Raji (cell line): ENCODE data around the gene DCST2.

Experiments used
- POLR2A ChIP-seq: IDR thresholded peaks from 2 replicates; pipeline ENCODE4 v1.6.1; 2011; ENCODE audit warnings: low read depth, low read length, control low read depth; ENCODE audit not compliant: insufficient read depth

The DCST2 gene

DNA sequence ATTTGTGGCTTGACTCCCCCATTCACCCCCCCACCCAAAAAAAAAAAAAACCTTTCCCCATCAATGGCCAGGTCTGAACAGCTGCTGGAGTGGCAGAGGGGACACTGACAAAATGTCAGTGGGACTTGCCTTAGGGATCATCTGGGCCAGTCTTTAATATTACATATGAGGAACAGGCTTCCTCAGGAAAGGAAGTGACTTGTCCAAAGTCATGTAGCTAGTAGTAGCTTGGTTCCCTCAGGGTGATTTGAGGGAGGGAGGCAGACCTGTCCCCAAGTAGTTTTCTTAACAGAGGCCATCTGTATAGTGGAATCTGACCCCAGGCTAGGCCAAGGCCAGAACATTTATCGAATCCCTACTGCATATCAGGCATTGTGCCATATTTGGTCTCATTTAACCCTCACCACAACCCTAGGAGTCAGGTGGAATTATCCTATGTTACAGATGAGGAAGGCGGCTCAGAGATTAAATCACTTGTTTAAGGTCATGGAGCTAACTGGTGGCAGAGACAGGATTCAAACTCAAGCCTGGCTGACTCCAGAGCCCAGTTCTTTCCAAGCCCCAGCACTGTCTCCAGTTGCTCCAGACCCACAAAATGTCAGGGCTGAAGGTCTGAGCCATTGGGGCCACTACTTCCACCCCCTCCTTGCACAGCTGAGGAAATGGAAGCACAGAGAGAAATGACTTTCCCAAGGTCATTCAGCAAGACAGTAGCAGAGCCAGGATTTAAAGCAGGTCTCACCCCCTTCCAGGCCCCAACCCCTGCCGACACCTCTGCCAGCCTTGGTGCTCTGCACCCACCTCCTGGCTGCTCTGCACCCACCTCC is 20.6 kb downstream of the DCST2 start:
- TF ChIP-seq POLR2A = no peak

DNA sequence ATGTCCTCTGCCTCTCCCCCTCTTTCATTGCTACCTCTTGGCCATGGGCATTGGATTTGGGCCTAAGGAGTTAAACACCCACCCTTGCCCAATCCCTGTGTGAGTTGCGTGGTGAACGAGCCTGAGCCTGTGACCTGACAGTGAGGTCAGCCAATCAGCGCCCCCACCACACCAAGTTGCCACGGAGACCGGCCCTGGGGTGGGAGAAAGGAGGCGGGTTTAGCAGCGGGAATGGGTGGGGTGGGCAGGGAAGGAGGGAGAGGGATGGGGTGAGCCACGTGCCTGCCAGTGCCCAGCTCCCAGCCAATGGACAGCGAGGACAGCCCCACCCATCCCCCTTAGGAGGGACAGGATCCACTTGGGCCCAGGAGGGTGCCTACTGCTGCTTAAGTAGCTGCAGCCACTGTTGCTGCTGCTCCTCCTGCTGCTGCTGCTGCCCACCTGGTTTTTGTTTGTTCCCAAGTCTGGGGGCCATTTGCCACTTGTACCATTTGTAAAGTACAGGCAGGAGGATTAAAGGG is 21.5 kb downstream of the DCST2 start:
- TF ChIP-seq POLR2A = no peak

DNA sequence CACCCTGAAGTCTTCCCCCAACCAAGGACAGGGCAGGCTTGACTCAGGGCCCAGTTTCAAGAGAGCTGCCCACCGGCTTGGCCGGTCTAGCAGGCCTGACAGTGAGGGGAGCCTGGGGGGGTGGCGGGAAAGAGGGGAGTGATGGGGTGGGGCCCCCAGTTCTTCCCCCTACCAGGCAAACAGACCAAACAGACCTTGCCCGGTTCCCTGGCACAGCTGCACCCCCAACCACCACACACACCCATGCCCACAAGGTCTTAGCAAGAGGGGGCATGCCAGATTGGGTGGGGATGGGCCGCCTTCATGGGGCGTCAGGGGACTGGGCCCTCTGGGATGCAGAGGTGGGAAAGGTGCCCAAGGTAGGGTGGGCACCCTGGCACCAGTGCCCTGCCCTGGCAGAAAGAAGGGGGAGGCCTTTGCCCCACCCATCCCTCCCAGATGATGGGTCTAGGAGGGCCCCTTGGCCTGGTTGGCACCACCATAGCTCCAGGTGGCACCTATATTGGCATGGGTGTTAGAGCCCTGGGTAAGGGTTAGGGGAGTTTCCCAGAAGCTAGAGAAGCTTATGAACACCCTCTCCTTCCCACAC is 22.1 kb downstream of the DCST2 start:
- no peak for TF ChIP-seq POLR2A

GRCh38 chr1:155011004-155011416 is 22.6 kb downstream of the DCST2 start:
- TF ChIP-seq POLR2A = no peak

- TF ChIP-seq POLR2A = no peak
These were observed 23.2 kb downstream of the DCST2 start for GRCh38 chr1:155010211-155010918.

GRCh38 chr1:155009742-155010141 is 23.8 kb downstream of the DCST2 start:
- TF ChIP-seq POLR2A = no peak

- no peak for TF ChIP-seq POLR2A
These were observed 24.3 kb downstream of the DCST2 start for GRCh38 chr1:155009221-155009711.

GRCh38 chr1:155008015-155008941 is 25.3 kb downstream of the DCST2 start:
- no peak for TF ChIP-seq POLR2A

DNA sequence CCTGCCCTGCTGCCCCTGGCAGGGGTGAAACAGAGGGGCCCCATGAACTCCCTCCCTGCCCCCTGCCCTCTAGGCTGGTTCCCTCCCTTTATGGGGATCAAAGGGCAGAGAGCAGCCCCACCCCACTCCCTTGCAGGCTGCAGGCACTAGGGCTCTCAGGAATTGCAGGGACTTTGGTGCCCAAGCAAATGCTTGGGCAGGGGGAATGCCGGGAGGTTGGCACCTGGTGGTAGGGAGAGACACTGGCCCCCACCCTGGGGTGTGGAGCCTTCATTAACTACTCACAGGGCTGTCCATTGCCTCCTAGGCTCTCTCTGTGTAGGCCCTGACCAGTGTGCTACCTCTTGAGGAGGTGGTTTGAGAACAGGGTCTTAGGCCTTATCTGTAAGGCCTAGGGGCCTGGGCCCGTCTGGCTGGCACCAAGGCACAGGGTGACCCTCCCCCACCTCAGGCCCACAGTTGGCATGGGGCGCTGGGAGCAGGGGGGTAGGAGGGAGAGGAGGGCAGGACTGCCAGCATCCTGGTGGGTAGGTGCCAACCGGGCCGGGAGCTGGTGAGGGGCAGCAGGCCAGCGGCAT is 26.2 kb downstream of the DCST2 start:
- TF ChIP-seq POLR2A = no peak

- TF ChIP-seq POLR2A = no peak
These were observed 26.9 kb downstream of the DCST2 start for GRCh38 chr1:155006601-155007101.

DNA sequence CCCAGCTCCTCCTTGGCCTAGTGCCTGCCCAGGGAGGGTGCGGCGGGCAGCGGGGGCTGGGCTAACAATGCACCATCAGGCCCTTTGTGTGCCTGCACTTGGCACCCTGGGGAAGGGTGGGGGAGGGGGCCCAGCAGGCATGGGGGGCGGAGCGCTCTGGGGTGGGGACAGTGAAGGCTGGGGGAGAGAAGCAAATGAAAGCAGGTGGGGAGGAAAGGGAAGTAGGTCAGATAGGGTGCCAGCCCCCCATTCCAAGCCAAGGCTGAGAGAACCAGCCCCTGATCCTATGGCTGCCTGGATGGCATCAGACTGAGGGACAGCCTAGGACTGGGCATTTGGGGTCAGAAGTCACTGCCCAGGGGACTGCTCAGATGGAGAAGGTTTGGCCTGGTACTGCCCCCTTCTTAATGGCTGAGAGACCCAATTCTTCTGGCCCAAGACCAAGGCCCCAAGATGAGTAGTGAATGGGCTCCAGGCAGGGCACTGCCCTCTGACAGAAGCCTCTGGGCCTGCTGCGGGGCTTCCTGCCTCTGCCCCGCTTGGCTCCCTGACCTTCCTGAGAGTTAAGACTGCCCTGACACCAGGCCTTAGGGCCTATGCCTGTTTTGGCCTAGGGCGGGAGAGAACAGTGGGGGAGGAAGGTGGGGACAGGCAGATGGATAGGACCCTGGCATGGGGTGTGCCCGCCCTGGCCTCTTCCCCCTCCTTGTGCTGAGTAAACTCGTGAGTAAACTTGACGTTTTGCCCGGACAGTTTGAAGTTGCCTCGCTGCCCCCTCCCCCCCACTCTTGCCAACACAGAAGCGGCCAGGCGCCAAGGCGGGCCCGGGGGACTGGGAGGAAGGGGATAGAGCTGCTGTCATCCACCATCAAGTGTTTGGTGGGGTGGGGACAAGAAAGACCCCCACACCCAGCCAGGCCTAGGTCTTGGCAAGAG is 28.2 kb downstream of the DCST2 start:
- no peak for TF ChIP-seq POLR2A

- no peak for TF ChIP-seq POLR2A
These were observed 29.1 kb downstream of the DCST2 start for GRCh38 chr1:155004352-155005075.
